HepG2 (cell line): ENCODE data around the gene STARD10. TPM values are rescaled to one million over a fixed set of nuclear protein-coding genes. Genes with fewer than 3 reads are reported as not detected.

Experiments
- ATAC-seq: fragments of 200-7000 bp; cut with Tn5 transposase; 3 replicates; pipeline ENCODE4 v1.9.1; 2020; ENCODE audit warnings: mild to moderate bottlenecking, moderate library complexity
- BruUV-seq: library from RNA; stranded (reverse); fragments of 400-500 nt; replicated peaks from 2 replicates; lab custom pipeline; 2021; lab: Mats Ljungman, UMichigan
- CTCF ChIA-PET: fragments of 300-600 bp; formaldehyde crosslinking; extraction: SDS; loops from one replicate; lab custom pipeline; 2021; ENCODE audit warnings: low total read pairs, inconsistent platforms, low intra/inter-chr PET ratio; lab: Yijun Ruan, JAX
- POLR2A ChIA-PET: fragments of 350-600 bp; sonication (Branson Sonifier 250); formaldehyde crosslinking; loops from one replicate; lab custom pipeline; 2020; ENCODE audit warnings: antibody characterized with exemption, inconsistent platforms; lab: Yijun Ruan, JAX
- DNase-seq: peaks from one replicate; pipeline ENCODE4 v3.0.0-alpha.2; 2015; ENCODE audit warnings: low spot score
- FAIRE-seq: peaks from 3 replicates; lab custom pipeline; 2011; peaks lifted over from hg19 to GRCh38; lab: Jason Lieb, UNC
- H2AFZ ChIP-seq: one replicate; pipeline ENCODE4 v1.6.1; 2011; ENCODE audit warnings: low read length, inconsistent platforms
- H3K27ac ChIP-seq: fragments of 300-600 bp; 3 replicates; pipeline ENCODE4 v1.8.0; 2011; ENCODE audit warnings: mixed run types, mild to moderate bottlenecking, mixed read lengths, low read length, inconsistent platforms; ENCODE audit not compliant: insufficient read depth; ENCODE audit errors: extremely low read length
- H3K27me3 ChIP-seq, 2 experiments: fragments of 200-600 bp in 1 of 2; 2 replicates in 1 of 2; 3 replicates in 1 of 2; pipeline versions ENCODE4 v1.6.0 to v1.8.0; 2011; ENCODE audit warnings: low read length in 2 of 2, mild to moderate bottlenecking in 2 of 2, moderate library complexity in 2 of 2, inconsistent platforms in 1 of 2; ENCODE audit not compliant: insufficient read depth in 2 of 2, control insufficient read depth in 1 of 2
- H3K36me3 ChIP-seq, 2 experiments: fragments of 200-600 bp in 1 of 2; replicated peaks in 1 of 2; 2 replicates in 1 of 2; 3 replicates in 1 of 2; pipeline versions ENCODE4 v1.5.1 to v1.8.0; 2011; ENCODE audit warnings: low read length in 2 of 2, inconsistent platforms in 1 of 2; ENCODE audit not compliant: insufficient read depth in 2 of 2, control insufficient read depth in 1 of 2
- H3K4me1 ChIP-seq: 2 replicates; pipeline ENCODE4 v1.5.1; 2012; ENCODE audit warnings: low read length, inconsistent platforms; ENCODE audit not compliant: insufficient read depth
- H3K4me2 ChIP-seq: 2 replicates; pipeline ENCODE4 v1.6.0; 2011; ENCODE audit warnings: low read depth, low read length, inconsistent platforms
- H3K4me3 ChIP-seq, 3 experiments: fragments of 200-600 bp in 1 of 3; sonication (generic), shearing (Covaris generic) in 1 of 3; replicated peaks in 1 of 3; 2 replicates each; pipeline ENCODE4 v1.5.1; 2011 to 2016; ENCODE audit warnings: low read length in 3 of 3, inconsistent platforms in 2 of 3, low read depth in 2 of 3, mild to moderate bottlenecking in 2 of 3, control low read depth in 1 of 3, mixed read lengths in 1 of 3; ENCODE audit not compliant: insufficient read depth in 1 of 3
- H3K79me2 ChIP-seq: one replicate; pipeline ENCODE4 v1.6.1; 2011; ENCODE audit warnings: low read length, inconsistent platforms; ENCODE audit not compliant: insufficient read depth
- H3K9ac ChIP-seq: 2 replicates; pipeline ENCODE4 v1.6.0; 2011; ENCODE audit warnings: mild to moderate bottlenecking, low read depth, low read length, inconsistent platforms; ENCODE audit not compliant: insufficient read depth
- H3K9me3 ChIP-seq: 2 replicates; pipeline ENCODE4 v1.5.1; 2012; ENCODE audit warnings: mild to moderate bottlenecking, low read length
- H4K20me1 ChIP-seq: 2 replicates; pipeline ENCODE4 v1.6.0; 2011; ENCODE audit warnings: inconsistent platforms, mild to moderate bottlenecking, low read length, moderate library complexity; ENCODE audit not compliant: insufficient read depth
- CBX5 ChIP-seq: sonication (generic); formaldehyde crosslinking; IDR thresholded peaks from 2 replicates; pipeline ENCODE4 v1.4.0; 2020; ENCODE audit warnings: missing genetic modification reagents, borderline replicate concordance
- FOXJ3 ChIP-seq: sonication (generic); formaldehyde crosslinking; IDR thresholded peaks from 2 replicates; pipeline ENCODE4 v1.4.0; 2020; ENCODE audit warnings: missing genetic modification reagents, mild to moderate bottlenecking, borderline replicate concordance
- HNRNPUL1 ChIP-seq: fragments of 200-400 bp; formaldehyde crosslinking; IDR thresholded peaks from 2 replicates; pipeline ENCODE4 v1.6.1; 2017; ENCODE audit warnings: low read depth, mild to moderate bottlenecking, low read length, moderate library complexity
- TFDP1 ChIP-seq: IDR thresholded peaks from 2 replicates; pipeline ENCODE4 v1.6.1; 2016; ENCODE audit warnings: missing compliant biosample characterization, missing genetic modification reagents, borderline replicate concordance
- TFDP2 ChIP-seq: sonication (generic); formaldehyde crosslinking; IDR thresholded peaks from 2 replicates; pipeline ENCODE4 v1.4.0; 2020; ENCODE audit warnings: missing genetic modification reagents
- ZFAT ChIP-seq: sonication (generic); formaldehyde crosslinking; conservative IDR thresholded peaks from 2 replicates; pipeline ENCODE4 v1.8.1; 2023; ENCODE audit warnings: missing genetic modification reagents, inconsistent platforms
- ZFP36L2 ChIP-seq: sonication (generic); formaldehyde crosslinking; IDR thresholded peaks from 2 replicates; pipeline ENCODE4 v1.4.0; 2020; ENCODE audit warnings: missing genetic modification reagents
- ZFP41 ChIP-seq: sonication (generic); formaldehyde crosslinking; IDR thresholded peaks from 2 replicates; pipeline ENCODE4 v1.4.0; 2020; ENCODE audit warnings: mild to moderate bottlenecking, missing genetic modification reagents, borderline replicate concordance
- ZNF260 ChIP-seq: sonication (generic); formaldehyde crosslinking; IDR thresholded peaks from 2 replicates; pipeline ENCODE4 v1.4.0; 2020; ENCODE audit warnings: missing genetic modification reagents, low read depth, mild to moderate bottlenecking, borderline replicate concordance
- ZNF547 ChIP-seq: sonication (generic); formaldehyde crosslinking; IDR thresholded peaks from 2 replicates; pipeline ENCODE4 v1.5.1; 2020; ENCODE audit warnings: mild to moderate bottlenecking, missing genetic modification reagents
- WGBS: methylation state at CpG from one replicate; pipeline ENCODE4 v1.1.6; 2017; ENCODE audit warnings: low lambda C conversion rate; 5-methylcytosine and 5-hydroxymethylcytosine counted together
- in situ Hi-C: cut with HindIII; loops from 2 replicates; pipeline ENCODE4 v1.10.0; 2017; ENCODE audit warnings: low pct_unique_long_range_greater_than_20kb; ENCODE audit not compliant: extremely low pct_ligation_motif_present
- intact Hi-C: fragments of 100-400 bp; cut with micrococcal nuclease; formaldehyde crosslinking; loops from one replicate; pipeline ENCODE4 v1.10.0; 2022; ENCODE audit not compliant: unreplicated experiment
- polyA plus RNA-seq, 8 experiments: library from polyadenylated mRNA; depleted of rRNA in 3 of 8; stranded (reverse) in 7 of 8; unstranded in 1 of 8; fragments of >200 nt; fragmentation: Illumina TruSeq in 4 of 8; extraction: Trizol in 4 of 8; gene quantifications; 2 replicates each; pipeline versions ENCODE4 v1.2.1 to v1.2.3, GENCODE V29; 2011 to 2016; ENCODE audit warnings: low read depth in 4 of 8, missing spikeins in 1 of 8, mixed read lengths in 1 of 8; ENCODE audit not compliant: insufficient read depth in 1 of 8
- total RNA-seq, 5 experiments: library from RNA; depleted of rRNA; stranded (reverse); fragments of >200 nt; fragmentation: Illumina TruSeq; extraction: Trizol; gene quantifications; 2 replicates each; pipeline ENCODE4 v1.2.3, GENCODE V29; 2016; ENCODE audit warnings: low read depth in 1 of 5

Gene STARD10
- total and polyA plus RNA-seq, 2 of the 13 experiments (the other 11 are each of a cell fraction or from before 2014, with no cell fraction given), result 260 to 341 TPM

GRCh38 chr11:72711141-72711540 lies 82.7 kb downstream of the STARD10 start:
- no peaks in the 10 kb centered on the region for H3K27me3 ChIP-seq
- no peaks in the 10 kb centered on the region for H3K79me2 ChIP-seq
- no peaks in the 10 kb centered on the region for H4K20me1 ChIP-seq
- ATAC-seq, result no peak
- in situ Hi-C loops, result no loop called here
- H3K4me1 ChIP-seq, result no peaks in the 10 kb centered on the region
- no peak for TF ChIP-seq ZNF260
- no peak for TF ChIP-seq TFDP1 (CRISPR knock-in tag)
- TF ChIP-seq CBX5 (CRISPR knock-in tag), result no peak
- no peak for TF ChIP-seq ZNF547 (CRISPR knock-in tag)
- no peak for TF ChIP-seq ZFP36L2 (CRISPR knock-in tag)
- TF ChIP-seq ZFP41 (CRISPR knock-in tag), result no peak
- no peak for TF ChIP-seq HNRNPUL1
- no peak for TF ChIP-seq FOXJ3 (CRISPR knock-in tag)
- no peak for TF ChIP-seq TFDP2 (CRISPR knock-in tag)
- no peak for TF ChIP-seq ZFAT (CRISPR knock-in tag)
- H3K36me3 ChIP-seq, result peaks cover 52 to 85% of the 10 kb centered on the region in 2 experiments
- BruUV-seq, result no TSS peak
- FAIRE-seq, result no peak
- no peak overlapping the region for H3K27ac ChIP-seq
- WGBS, result 98% methylated on average over 9 of the region's 9 CpGs
- no peak overlapping the region for H3K9ac ChIP-seq
- intact Hi-C loops, result no loop called here
- DNase-seq, result no peak
- POLR2A ChIA-PET, result no interaction called here
- no peak overlapping the region for H3K4me2 ChIP-seq
- CTCF ChIA-PET, result no interaction called here
- H3K9me3 ChIP-seq, result no peaks in the 10 kb centered on the region
- no peak overlapping the region for H2AFZ ChIP-seq
- H3K4me3 ChIP-seq, result no peak overlapping the region
